WERI-Rb-1 (cell line): ENCODE measurements around the gene NOBOX.

ENCODE experiments used
- DNase-seq: peaks from one replicate; pipeline ENCODE4 v3.0.0-alpha.2; 2020
- H3K27ac ChIP-seq: fragments of 250-450 bp; sonication (Bioruptor Pico); 2 replicates; pipeline ENCODE4 v1.5.1; 2020; ENCODE audit warnings: mild to moderate bottlenecking, moderate library complexity
- H3K27me3 ChIP-seq: fragments of 250-450 bp; sonication (Bioruptor Pico); 2 replicates; pipeline ENCODE4 v1.5.1; 2021; ENCODE audit warnings: mild to moderate bottlenecking, low read depth, moderate library complexity; ENCODE audit not compliant: insufficient read depth, severe bottlenecking
- H3K36me3 ChIP-seq: fragments of 250-450 bp; sonication (Bioruptor Pico); 2 replicates; pipeline ENCODE4 v1.5.1; 2020; ENCODE audit warnings: mild to moderate bottlenecking, moderate library complexity
- H3K4me3 ChIP-seq: 2 replicates; pipeline ENCODE4 v1.5.1; 2011; ENCODE audit warnings: low read depth, mild to moderate bottlenecking, control low read depth, low read length
- H3K9me3 ChIP-seq: fragments of 250-450 bp; sonication (Bioruptor Pico); 2 replicates; pipeline ENCODE4 v1.5.1; 2021; ENCODE audit warnings: mild to moderate bottlenecking, moderate library complexity; ENCODE audit not compliant: severe bottlenecking
- CTCF ChIP-seq: IDR thresholded peaks from 2 replicates; pipeline ENCODE4 v1.5.1; 2011; ENCODE audit warnings: low read depth, mild to moderate bottlenecking, control low read depth, inconsistent platforms, low read length

NOBOX gene

GRCh38 chr7:144391014-144391413 is 12.5 kb downstream of the NOBOX start:
- no peaks in the 10 kb centered on the region for H3K9me3 ChIP-seq
- TF ChIP-seq CTCF = no peak

DNA sequence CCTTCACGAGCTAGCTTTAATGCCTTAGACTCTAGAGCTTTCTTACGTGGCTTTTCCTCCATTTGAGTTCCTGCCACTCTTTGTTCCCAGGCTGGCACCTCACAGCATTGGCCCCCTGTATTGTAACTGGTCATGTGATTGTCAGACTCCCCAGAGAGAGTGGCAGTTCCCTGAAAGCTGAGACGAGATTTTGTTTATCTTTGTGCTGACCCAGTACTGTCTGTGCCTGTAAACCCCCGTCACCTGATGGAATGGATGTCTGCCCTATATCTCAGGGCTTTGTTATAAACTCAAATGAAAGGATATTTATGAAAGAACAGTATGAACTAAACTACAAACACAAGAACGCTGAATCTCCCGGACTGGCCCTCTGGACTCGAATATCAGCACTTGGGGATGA is 13.0 kb downstream of the NOBOX start:
- no peaks in the 10 kb centered on the region for H3K27me3 ChIP-seq
- no peak overlapping the region for H3K4me3 ChIP-seq
- H3K9me3 ChIP-seq = no peaks in the 10 kb centered on the region
- H3K27ac ChIP-seq = no peak overlapping the region
- no peak for DNase-seq
- no peaks in the 10 kb centered on the region for H3K36me3 ChIP-seq
- TF ChIP-seq CTCF = no peak

More at GRCh38 chr7:144391014-144391413, 12.5 kb downstream of the NOBOX start:
- no peak for DNase-seq
- Histone ChIP-seq H3K27ac (no peak overlapping the region), H3K4me3 (no peak overlapping the region), H3K27me3 (no peaks in the 10 kb centered on the region), H3K36me3 (no peaks in the 10 kb centered on the region)

- no peak overlapping the region for H3K27ac ChIP-seq
- no peaks in the 10 kb centered on the region for H3K36me3 ChIP-seq
- H3K9me3 ChIP-seq = no peaks in the 10 kb centered on the region
- TF ChIP-seq CTCF = no peak
- no peaks in the 10 kb centered on the region for H3K27me3 ChIP-seq
- H3K4me3 ChIP-seq = no peak overlapping the region
- no peak for DNase-seq
These were observed 14.5 kb downstream of the NOBOX start for GRCh38 chr7:144388950-144389349.

- no peak overlapping the region for H3K27ac ChIP-seq
- H3K4me3 ChIP-seq = no peak overlapping the region
- no peaks in the 10 kb centered on the region for H3K9me3 ChIP-seq
- no peak for DNase-seq
- no peak for TF ChIP-seq CTCF
- H3K36me3 ChIP-seq = no peaks in the 10 kb centered on the region
- no peaks in the 10 kb centered on the region for H3K27me3 ChIP-seq
These were observed 16.8 kb downstream of the NOBOX start for GRCh38 chr7:144386741-144387140.

- Histone ChIP-seq H3K27me3 (no peaks in the 10 kb centered on the region), H3K36me3 (no peaks in the 10 kb centered on the region), H3K4me3 (no peak overlapping the region), H3K9me3 (no peaks in the 10 kb centered on the region), H3K27ac (no peak overlapping the region)
- DNase-seq = no peak
- TF ChIP-seq CTCF = no peak
These were observed 18.8 kb downstream of the NOBOX start for GRCh38 chr7:144384555-144385245.

GRCh38 chr7:144384071-144384470 is 19.4 kb downstream of the NOBOX start:
- H3K4me3 ChIP-seq = no peak overlapping the region
- no peak for DNase-seq
- no peak for TF ChIP-seq CTCF
- H3K27me3 ChIP-seq = no peaks in the 10 kb centered on the region
- no peak overlapping the region for H3K27ac ChIP-seq
- no peaks in the 10 kb centered on the region for H3K36me3 ChIP-seq
- no peaks in the 10 kb centered on the region for H3K9me3 ChIP-seq
